ENCODE measurements around the gene AGBL4. TPM values are rescaled to one million over a fixed set of nuclear protein-coding genes. Genes with fewer than 3 reads are reported as not detected.

AGBL4 gene
- total and polyA plus RNA-seq, 8 donors = 0.32 to 1.3 (median 0.87) TPM

GRCh38 chr1:48588061-48588460 is 1435.7 kb downstream of the AGBL4 start:
- H3K36me3 ChIP-seq = no peaks in the 10 kb centered on the region
- H3K27me3 ChIP-seq = no peaks in the 10 kb centered on the region
- H3K4me1 ChIP-seq = no peaks in the 10 kb centered on the region
- ATAC-seq (no peak), DNase-seq (no peak)
- H3K9me3 ChIP-seq = no peaks in the 10 kb centered on the region
- H3K4me3 ChIP-seq = no peak overlapping the region
- TF ChIP-seq, protein P1, sequence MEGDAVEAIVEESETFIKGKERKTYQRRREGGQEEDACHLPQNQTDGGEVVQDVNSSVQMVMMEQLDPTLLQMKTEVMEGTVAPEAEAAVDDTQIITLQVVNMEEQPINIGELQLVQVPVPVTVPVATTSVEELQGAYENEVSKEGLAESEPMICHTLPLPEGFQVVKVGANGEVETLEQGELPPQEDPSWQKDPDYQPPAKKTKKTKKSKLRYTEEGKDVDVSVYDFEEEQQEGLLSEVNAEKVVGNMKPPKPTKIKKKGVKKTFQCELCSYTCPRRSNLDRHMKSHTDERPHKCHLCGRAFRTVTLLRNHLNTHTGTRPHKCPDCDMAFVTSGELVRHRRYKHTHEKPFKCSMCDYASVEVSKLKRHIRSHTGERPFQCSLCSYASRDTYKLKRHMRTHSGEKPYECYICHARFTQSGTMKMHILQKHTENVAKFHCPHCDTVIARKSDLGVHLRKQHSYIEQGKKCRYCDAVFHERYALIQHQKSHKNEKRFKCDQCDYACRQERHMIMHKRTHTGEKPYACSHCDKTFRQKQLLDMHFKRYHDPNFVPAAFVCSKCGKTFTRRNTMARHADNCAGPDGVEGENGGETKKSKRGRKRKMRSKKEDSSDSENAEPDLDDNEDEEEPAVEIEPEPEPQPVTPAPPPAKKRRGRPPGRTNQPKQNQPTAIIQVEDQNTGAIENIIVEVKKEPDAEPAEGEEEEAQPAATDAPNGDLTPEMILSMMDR (IDR thresholded peaks at IDR 0.05) = no peak
- no peak overlapping the region for H3K27ac ChIP-seq
- intact Hi-C loops (cut with DNase I) = no loop called here

- TF ChIP-seq, protein P1 (IDR thresholded peaks at IDR 0.05) = no peak
- no peak for ATAC-seq
Observed at GRCh38 chr1:48582408-48582807, 1441.3 kb downstream of the AGBL4 start.

DNA sequence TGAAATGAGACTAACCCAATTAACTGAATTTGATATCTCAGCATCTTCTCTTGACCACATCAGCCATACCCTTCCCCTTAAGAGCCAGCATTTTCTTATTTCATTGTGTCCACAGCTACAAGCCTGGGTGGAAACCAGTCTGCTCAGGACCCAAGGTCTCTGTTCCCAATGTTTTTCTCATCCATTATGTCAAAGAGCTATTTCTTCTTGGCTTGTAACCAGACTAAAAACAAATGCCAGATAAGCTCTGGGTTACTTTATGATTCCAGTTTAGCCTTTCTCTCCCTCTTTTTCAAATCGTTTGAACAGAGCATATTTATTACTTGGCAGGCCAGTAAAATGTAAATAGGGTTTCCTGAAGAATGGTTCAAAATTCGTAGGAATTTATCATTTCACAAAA is 1442.5 kb downstream of the AGBL4 start:
- TF ChIP-seq, protein P1 (IDR thresholded peaks at IDR 0.05) = no peak
- ATAC-seq (no peak), DNase-seq (no peak)
- Histone ChIP-seq H3K27ac (no peak overlapping the region), H3K9me3 (no peaks in the 10 kb centered on the region), H3K4me1 (no peaks in the 10 kb centered on the region), H3K36me3 (no peaks in the 10 kb centered on the region), H3K27me3 (no peaks in the 10 kb centered on the region), H3K4me3 (no peak overlapping the region)
- intact Hi-C loops (cut with DNase I) = no loop called here

More at GRCh38 chr1:48582408-48582807, 1441.3 kb downstream of the AGBL4 start:
- no peak for DNase-seq
- no peak overlapping the region for H3K4me3 ChIP-seq
- H3K9me3 ChIP-seq = no peaks in the 10 kb centered on the region
- no peaks in the 10 kb centered on the region for H3K36me3 ChIP-seq
- no peaks in the 10 kb centered on the region for H3K4me1 ChIP-seq
- no peak overlapping the region for H3K27ac ChIP-seq
- intact Hi-C loops (cut with DNase I) = no loop called here
- no peaks in the 10 kb centered on the region for H3K27me3 ChIP-seq

DNA sequence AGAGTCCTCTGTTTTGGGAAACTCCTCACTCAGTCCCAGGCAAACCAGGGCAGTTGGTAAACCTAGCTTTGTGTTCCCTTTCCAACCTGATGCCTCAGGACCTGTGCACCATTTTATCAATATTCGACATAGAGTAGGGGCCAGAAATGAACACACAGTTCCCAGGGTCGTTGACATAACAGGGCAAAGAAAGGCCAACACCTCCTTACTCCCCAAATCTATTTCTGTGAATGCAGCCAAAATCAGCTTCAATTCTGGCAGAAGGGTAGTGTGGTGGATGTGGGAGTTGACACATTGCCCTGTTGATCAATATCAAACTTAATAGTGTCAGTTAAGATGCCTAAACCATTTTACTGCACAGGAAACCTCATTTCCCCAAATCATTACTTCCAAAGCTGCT is 1447.2 kb downstream of the AGBL4 start:
- H3K9me3 ChIP-seq = no peaks in the 10 kb centered on the region
- intact Hi-C loops (cut with DNase I) = loop anchor here in 1 of 2 donors (10.0 kb wide), 1 partner anchor 238 kb away; no protein-coding TSS in a partner anchor
- no peak overlapping the region for H3K4me3 ChIP-seq
- no peak overlapping the region for H3K27ac ChIP-seq
- H3K4me1 ChIP-seq = peaks cover 0 to 10% of the 10 kb centered on the region in 2 donors
- no peaks in the 10 kb centered on the region for H3K36me3 ChIP-seq
- DNase-seq = no peak
- TF ChIP-seq, protein P1 (IDR thresholded peaks at IDR 0.05) = no peak
- H3K27me3 ChIP-seq = no peaks in the 10 kb centered on the region
- no peak for ATAC-seq

- TF ChIP-seq, protein P1 (IDR thresholded peaks at IDR 0.05) = peak; percentile 33 to 47
- DNase-seq (peak; percentile 56 to 81 (median 67)), ATAC-seq (peak; percentile 94)
- no peaks in the 10 kb centered on the region for H3K27me3 ChIP-seq
- intact Hi-C loops (cut with DNase I) = loop anchor here in 1 of 2 donors (10.0 kb wide), 1 partner anchor 242 kb away; no protein-coding TSS in a partner anchor
- H3K4me3 ChIP-seq = no peak overlapping the region
- peaks cover 0 to 11% of the 10 kb centered on the region in 2 donors for H3K4me1 ChIP-seq
- H3K9me3 ChIP-seq = no peaks in the 10 kb centered on the region
- H3K36me3 ChIP-seq = no peaks in the 10 kb centered on the region
- peak overlapping the region in 1 of 2 donors; percentile 26 for H3K27ac ChIP-seq
Observed at GRCh38 chr1:48572646-48573258, 1451.0 kb downstream of the AGBL4 start.
